ENCODE results near the gene CHRNA4. TPM values are rescaled to one million over a fixed set of nuclear protein-coding genes. Genes with fewer than 3 reads are reported as not detected.

CHRNA4 gene
- total and polyA plus RNA-seq, 10 of the 15 experiments (the other 5 are each of a cell fraction or from before 2014, with no cell fraction given): 0.04 to 0.41 (median 0.06) TPM; not detected in 5

- Histone ChIP-seq H3K9ac (ENCODE audit: control insufficient read depth, insufficient read depth, low read length) (no peak overlapping the region), H3K9me3 (replicated peaks; ENCODE audit: control insufficient read depth, insufficient read depth, low read length) (no peaks in the 10 kb centered on the region; the same call in 2 of the 3 replicates), H3K27me3 (replicated peaks in 1 of 2; ENCODE audit: control insufficient read depth in 2 of 2, insufficient read depth in 2 of 2, low read length in 1 of 2) (no peaks in the 10 kb centered on the region), H3K36me3 (ENCODE audit: control insufficient read depth in 2 of 2, insufficient read depth in 2 of 2, low read length in 1 of 2) (no peaks in the 10 kb centered on the region), H3K27ac (ENCODE audit: control insufficient read depth, insufficient read depth) (no peak overlapping the region), H4K20me1 (ENCODE audit: control insufficient read depth, insufficient read depth) (no peaks in the 10 kb centered on the region), H3K79me2 (ENCODE audit: control insufficient read depth, insufficient read depth, low read length) (no peaks in the 10 kb centered on the region), H3K4me2 (ENCODE audit: control insufficient read depth, insufficient read depth) (no peak overlapping the region), H3K4me3 (no peak overlapping the region), H3K4me1 (ENCODE audit: control insufficient read depth, insufficient read depth, low read length) (no peaks in the 10 kb centered on the region), H2AFZ (ENCODE audit: control insufficient read depth, low read depth, low read length) (no peak overlapping the region)
- DNase-seq (ENCODE audit: low read depth, low spot score) (no peak), ATAC-seq (no peak), FAIRE-seq (no peak)
- ChIA-PET RAD21 (ENCODE audit: unreplicated experiment) (no interaction called here), CTCF (no interaction called here), SMC1A (ENCODE audit: uncharacterized antibody, unreplicated experiment) (no interaction called here), POLR2A (no interaction called here)
- no TSS peak for BruUV-seq (replicated peaks)
- in situ Hi-C loops (cut with MboI) (no loop called here), intact Hi-C loops (cut with micrococcal nuclease; ENCODE audit: unreplicated experiment) (no loop called here)
- 12% methylated on average over 8 of the region's 8 CpGs for whole genome bisulfite sequencing (ENCODE audit: insufficient coverage, insufficient replicate concordance, low lambda C conversion rate, missing lambda C conversion rate)
- TF ChIP-seq NR2F1 (conservative IDR thresholded peaks at IDR 0.05) (no peak), NFIC (IDR thresholded peaks at IDR 0.05; ENCODE audit: low read depth, low read length) (no peak)
- TF ChIP-seq, protein P1, sequence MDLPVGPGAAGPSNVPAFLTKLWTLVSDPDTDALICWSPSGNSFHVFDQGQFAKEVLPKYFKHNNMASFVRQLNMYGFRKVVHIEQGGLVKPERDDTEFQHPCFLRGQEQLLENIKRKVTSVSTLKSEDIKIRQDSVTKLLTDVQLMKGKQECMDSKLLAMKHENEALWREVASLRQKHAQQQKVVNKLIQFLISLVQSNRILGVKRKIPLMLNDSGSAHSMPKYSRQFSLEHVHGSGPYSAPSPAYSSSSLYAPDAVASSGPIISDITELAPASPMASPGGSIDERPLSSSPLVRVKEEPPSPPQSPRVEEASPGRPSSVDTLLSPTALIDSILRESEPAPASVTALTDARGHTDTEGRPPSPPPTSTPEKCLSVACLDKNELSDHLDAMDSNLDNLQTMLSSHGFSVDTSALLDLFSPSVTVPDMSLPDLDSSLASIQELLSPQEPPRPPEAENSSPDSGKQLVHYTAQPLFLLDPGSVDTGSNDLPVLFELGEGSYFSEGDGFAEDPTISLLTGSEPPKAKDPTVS (IDR thresholded peaks at IDR 0.05; ENCODE audit: low read depth, low read length): no peak
- TF ChIP-seq, protein P2, sequence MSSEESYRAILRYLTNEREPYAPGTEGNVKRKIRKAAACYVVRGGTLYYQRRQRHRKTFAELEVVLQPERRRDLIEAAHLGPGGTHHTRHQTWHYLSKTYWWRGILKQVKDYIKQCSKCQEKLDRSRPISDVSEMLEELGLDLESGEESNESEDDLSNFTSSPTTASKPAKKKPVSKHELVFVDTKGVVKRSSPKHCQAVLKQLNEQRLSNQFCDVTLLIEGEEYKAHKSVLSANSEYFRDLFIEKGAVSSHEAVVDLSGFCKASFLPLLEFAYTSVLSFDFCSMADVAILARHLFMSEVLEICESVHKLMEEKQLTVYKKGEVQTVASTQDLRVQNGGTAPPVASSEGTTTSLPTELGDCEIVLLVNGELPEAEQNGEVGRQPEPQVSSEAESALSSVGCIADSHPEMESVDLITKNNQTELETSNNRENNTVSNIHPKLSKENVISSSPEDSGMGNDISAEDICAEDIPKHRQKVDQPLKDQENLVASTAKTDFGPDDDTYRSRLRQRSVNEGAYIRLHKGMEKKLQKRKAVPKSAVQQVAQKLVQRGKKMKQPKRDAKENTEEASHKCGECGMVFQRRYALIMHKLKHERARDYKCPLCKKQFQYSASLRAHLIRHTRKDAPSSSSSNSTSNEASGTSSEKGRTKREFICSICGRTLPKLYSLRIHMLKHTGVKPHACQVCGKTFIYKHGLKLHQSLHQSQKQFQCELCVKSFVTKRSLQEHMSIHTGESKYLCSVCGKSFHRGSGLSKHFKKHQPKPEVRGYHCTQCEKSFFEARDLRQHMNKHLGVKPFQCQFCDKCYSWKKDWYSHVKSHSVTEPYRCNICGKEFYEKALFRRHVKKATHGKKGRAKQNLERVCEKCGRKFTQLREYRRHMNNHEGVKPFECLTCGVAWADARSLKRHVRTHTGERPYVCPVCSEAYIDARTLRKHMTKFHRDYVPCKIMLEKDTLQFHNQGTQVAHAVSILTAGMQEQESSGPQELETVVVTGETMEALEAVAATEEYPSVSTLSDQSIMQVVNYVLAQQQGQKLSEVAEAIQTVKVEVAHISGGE (CRISPR knock-in tag; IDR thresholded peaks at IDR 0.05): no peak
Observed at GRCh38 chr20:63356511-63356910, 4.6 kb downstream of the CHRNA4 start.
